Fibroblast of lung (primary cell): Measurements from ENCODE around the gene MS4A18.

Experiments used
- CTCF ChIP-seq, 2 donors: IDR thresholded peaks in 1 of 2; conservative IDR thresholded peaks in 1 of 2; 1 replicate in 1 of 2; 2 replicates in 1 of 2; pipeline ENCODE4 v1.5.1; 2011 to 2012; ENCODE audit warnings: low read length in 2 of 2, control low read depth in 1 of 2, inconsistent platforms in 1 of 2, low read depth in 1 of 2, mild to moderate bottlenecking in 1 of 2
- EZH2 ChIP-seq: IDR thresholded peaks from 2 replicates; pipeline ENCODE4 v1.5.1; 2012; ENCODE audit warnings: low read length, control low read depth, mild to moderate bottlenecking; ENCODE audit errors: missing control alignments

- no peak for TF ChIP-seq CTCF (conservative IDR thresholded peaks at IDR 0.05 in 1 of 2, IDR thresholded peaks at IDR 0.05 in 1 of 2; ENCODE audit: low read depth in 1 of 2, low read length in 2 of 2)
- no peak for TF ChIP-seq EZH2
Observed at GRCh38 chr11:60783141-60783484, 58.6 kb downstream of the MS4A18 start.
